HG02759 (cell line): ENCODE measurements around the gene CLEC6A.
"Not testable (repeated sequence)": the region's sequence is repeated elsewhere in the genome, so short reads cannot be mapped to it uniquely, and the experiment has no call there.

ENCODE experiments used
- ATAC-seq: cut with Tn5 transposase; IDR thresholded peaks from one replicate; pipeline ENCODE4 v1.9.1; 2021; ENCODE audit warnings: mild to moderate bottlenecking, moderate library complexity; ENCODE audit not compliant: unreplicated experiment

Gene CLEC6A

GRCh38 chr12:8493084-8493483 lies 37.3 kb downstream of the CLEC6A start:
- ATAC-seq = peak; percentile 99

DNA sequence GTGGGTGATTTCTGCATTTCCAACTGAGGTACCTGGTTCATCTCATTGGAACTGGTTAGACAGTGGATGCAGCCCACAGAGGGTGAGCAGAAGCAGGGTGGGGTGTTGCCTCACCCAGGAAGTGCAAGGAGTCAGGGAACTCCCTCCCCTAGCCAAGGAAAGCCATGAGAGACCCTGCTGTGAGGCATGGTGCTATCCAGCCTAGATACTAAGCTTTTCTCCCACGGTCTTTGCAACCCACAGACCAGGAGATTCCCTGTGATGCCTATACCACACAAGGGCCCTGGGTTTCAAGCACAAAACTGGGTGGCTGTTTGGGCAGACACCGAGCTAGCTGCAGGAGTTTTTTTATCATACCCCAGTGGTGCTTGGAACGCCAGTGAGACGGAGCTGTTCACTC lies 39.9 kb downstream of the CLEC6A start:
- not testable (repeated sequence) for ATAC-seq

- not testable (repeated sequence) for ATAC-seq
These were observed 40.3 kb downstream of the CLEC6A start for GRCh38 chr12:8496074-8496473.

DNA sequence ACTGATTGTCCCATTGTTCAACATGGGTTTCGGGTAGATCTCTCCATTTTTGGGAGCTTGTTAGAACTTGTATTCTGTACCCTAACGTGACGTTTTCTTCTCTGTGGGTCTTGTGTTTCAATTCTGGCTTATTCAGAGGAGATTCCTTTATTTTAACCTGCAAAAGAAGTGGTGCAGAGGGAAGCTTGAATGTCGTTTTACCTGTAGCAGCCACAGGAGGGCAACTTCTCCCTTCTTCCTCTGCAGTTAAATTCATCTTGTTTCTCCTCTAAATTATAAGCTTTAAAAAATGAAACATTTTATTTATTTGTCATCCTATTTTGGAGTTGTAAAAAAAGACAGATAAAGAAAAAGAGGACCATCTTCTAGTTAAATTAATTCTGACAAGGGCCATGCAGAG lies 43.9 kb downstream of the CLEC6A start:
- ATAC-seq = no peak

DNA sequence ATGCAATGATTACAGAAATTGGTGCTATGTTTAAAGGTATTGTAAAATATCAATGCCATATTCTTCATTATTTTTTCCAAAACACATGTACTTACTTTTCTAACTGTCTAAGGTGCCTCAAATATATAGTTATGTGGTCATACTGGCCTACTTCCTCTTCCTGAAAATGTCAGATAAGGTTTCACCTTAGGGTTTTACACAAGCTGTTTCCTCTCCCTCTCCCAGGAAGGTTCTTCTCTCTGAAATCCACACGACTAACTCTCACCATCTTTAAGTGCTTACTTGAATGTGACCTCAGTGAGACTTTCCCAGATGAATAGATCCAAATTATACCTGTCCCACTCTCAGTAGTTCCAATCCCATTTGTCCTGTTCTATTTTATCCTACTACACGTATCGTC lies 46.0 kb downstream of the CLEC6A start:
- no peak for ATAC-seq

DNA sequence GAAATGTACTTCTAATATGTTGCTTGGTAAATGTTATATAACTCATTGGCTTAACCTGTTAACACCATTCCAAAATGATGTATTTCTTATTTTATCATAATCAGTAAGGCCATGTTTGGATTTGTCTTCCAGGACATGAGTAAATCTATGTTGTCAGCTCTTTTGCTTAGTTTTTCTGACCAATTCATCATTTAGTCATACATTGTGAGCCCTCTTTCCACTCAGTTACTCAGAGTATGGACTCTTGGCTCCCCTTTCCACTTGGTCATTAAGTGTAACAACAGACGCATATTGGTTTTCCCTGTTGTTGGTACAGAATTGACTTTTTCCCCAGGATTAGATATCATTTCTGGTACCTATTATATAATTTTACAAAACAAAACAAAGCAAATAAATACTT lies 48.6 kb downstream of the CLEC6A start:
- no peak for ATAC-seq

GRCh38 chr12:8507596-8507995 lies 51.8 kb downstream of the CLEC6A start:
- ATAC-seq = no peak

DNA sequence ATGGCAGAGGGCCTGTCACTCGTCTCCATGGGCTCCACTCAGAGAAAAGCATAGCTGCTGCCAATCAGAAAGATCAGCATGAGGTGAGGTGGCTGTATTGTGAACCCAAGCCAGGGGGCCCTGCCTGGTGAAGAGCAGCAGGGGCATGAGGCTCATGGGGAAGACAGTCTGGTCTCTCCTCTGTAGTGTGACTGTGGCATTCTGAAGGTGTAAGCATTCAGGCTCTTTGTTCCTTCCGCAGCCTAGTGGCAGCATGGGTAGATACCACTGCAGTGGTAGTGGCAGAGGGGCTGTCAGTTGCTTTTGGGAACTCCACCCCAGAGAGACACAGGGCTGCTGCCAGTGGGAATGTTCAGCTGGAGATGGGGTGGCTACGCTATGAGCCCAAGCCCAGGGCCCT lies 52.5 kb downstream of the CLEC6A start:
- ATAC-seq = no peak

- no peak for ATAC-seq
These were observed 53.4 kb downstream of the CLEC6A start for GRCh38 chr12:8508910-8509841.

- ATAC-seq = no peak
These were observed 57.5 kb downstream of the CLEC6A start, which contains the start of gene CLEC4D for GRCh38 chr12:8513256-8513655. TSS of gene CLEC4D (plus strand) at chr12:8513503. CDS start at chr12:8513733, 230 bp downstream.

DNA sequence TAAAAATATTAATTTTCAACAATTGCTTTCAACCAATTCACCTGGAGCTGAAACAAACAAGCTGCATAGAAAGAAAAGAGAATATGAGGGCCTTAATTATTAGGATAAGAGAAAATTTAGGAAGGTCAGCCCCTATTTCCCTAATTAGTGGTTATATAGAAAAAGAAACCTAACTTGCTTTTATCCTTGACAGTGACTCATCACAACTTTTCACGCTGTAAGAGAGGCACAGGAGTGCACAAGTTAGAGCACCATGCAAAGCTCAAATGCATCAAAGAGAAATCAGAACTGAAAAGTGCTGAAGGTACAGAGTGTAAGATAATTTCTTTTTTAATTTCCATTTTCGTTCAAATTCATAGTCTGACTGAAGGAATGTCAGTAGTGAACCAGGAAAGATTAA lies 62.2 kb downstream of the CLEC6A start:
- ATAC-seq = no peak

- no peak for ATAC-seq
These were observed 63.4 kb downstream of the CLEC6A start for GRCh38 chr12:8519171-8519570.

GRCh38 chr12:8527250-8528130 lies 71.7 kb downstream of the CLEC6A start:
- ATAC-seq = no peak
